HCT116 (cell line): Measurements from ENCODE around the gene CERS2. TPM values are rescaled to one million over a fixed set of nuclear protein-coding genes. Genes with fewer than 3 reads are reported as not detected.

Experiments used
- ATAC-seq: fragments of 200-7000 bp; cut with Tn5 transposase; 2 replicates; pipeline ENCODE4 v1.9.1; 2020; ENCODE audit warnings: mild to moderate bottlenecking, moderate library complexity
- BruUV-seq: library from RNA; stranded (reverse); fragments of 400-500 nt; replicated peaks from 2 replicates; lab custom pipeline; 2021; lab: Mats Ljungman, UMichigan
- CTCF ChIA-PET: fragments of 300-600 bp; sonication (Branson Sonifier 250); formaldehyde crosslinking; loops from one replicate; lab custom pipeline; 2021; ENCODE audit warnings: antibody characterized with exemption; lab: Charles Lee
- POLR2A ChIA-PET: fragments of 300-600, 350-600 bp; sonication (Branson Sonifier 250); formaldehyde crosslinking; loops from one replicate; lab custom pipeline; 2021; ENCODE audit warnings: antibody characterized with exemption; lab: Charles Lee
- RAD21 ChIA-PET, 2 experiments: fragments of 300-600 bp; sonication (Branson Sonifier 250); formaldehyde crosslinking; loops; one replicate each; lab custom pipeline; 2023; ENCODE audit warnings: low total read pairs in 2 of 2; ENCODE audit not compliant: uncharacterized antibody in 2 of 2, unreplicated experiment in 2 of 2, low non-redundant PET in 1 of 2; lab: Charles Lee
- DNase-seq: peaks from one replicate; pipeline ENCODE4 v3.0.0-alpha.2; 2010; ENCODE audit warnings: low read depth, low spot score
- H2AFZ ChIP-seq: fragments of 200-600 bp; shearing (Covaris generic), sonication (generic); 2 replicates; pipeline ENCODE4 v1.6.1; 2017; ENCODE audit warnings: low read depth, mixed run types, mixed read lengths, antibody characterized with exemption, low read length; ENCODE audit not compliant: poor library complexity, severe bottlenecking
- H3K27ac ChIP-seq: 2 replicates; pipeline ENCODE4 v1.5.1; 2012; ENCODE audit warnings: low read depth, low read length
- H3K27me3 ChIP-seq: fragments of 200-600 bp; sonication (generic); 2 replicates; pipeline ENCODE4 v1.6.1; 2016; ENCODE audit warnings: mixed run types, low read length, mixed read lengths; ENCODE audit not compliant: insufficient read depth
- H3K36me3 ChIP-seq, 2 experiments: fragments of 200-500 bp in 1 of 2; fragments of 200-600 bp in 1 of 2; sonication (Bioruptor generic) in 1 of 2; sonication (generic) in 1 of 2; 2 replicates each; pipeline versions ENCODE4 v1.5.1 to v1.6.1; 2014 to 2016; ENCODE audit warnings: low read length in 2 of 2, inconsistent platforms in 1 of 2, mixed read lengths in 1 of 2, mixed run types in 1 of 2; ENCODE audit not compliant: insufficient read depth in 2 of 2, control insufficient read depth in 1 of 2
- H3K4me1 ChIP-seq, 2 experiments: fragments of 200-600 bp in 1 of 2; sonication (generic) in 1 of 2; 2 replicates each; pipeline versions ENCODE4 v1.5.1 to v1.6.1; 2012 to 2017; ENCODE audit warnings: low read length in 2 of 2, inconsistent platforms in 1 of 2, mild to moderate bottlenecking in 1 of 2, mixed read lengths in 1 of 2, mixed run types in 1 of 2, moderate library complexity in 1 of 2; ENCODE audit not compliant: insufficient read depth in 2 of 2, control insufficient read depth in 1 of 2
- H3K4me2 ChIP-seq: fragments of 200-600 bp; sonication (generic); 2 replicates; pipeline ENCODE4 v1.6.1; 2017; ENCODE audit warnings: mixed run types, low read length, mixed read lengths
- H3K4me3 ChIP-seq, 2 experiments: fragments of 200-600 bp in 1 of 2; sonication (generic) in 1 of 2; replicated peaks in 1 of 2; 2 replicates each; pipeline ENCODE4 v1.5.1; 2011 to 2016; ENCODE audit warnings: low read length in 2 of 2, control low read depth in 1 of 2, low read depth in 1 of 2, mild to moderate bottlenecking in 1 of 2, mixed read lengths in 1 of 2, mixed run types in 1 of 2
- H3K79me2 ChIP-seq: fragments of 200-600 bp; sonication (generic); 2 replicates; pipeline ENCODE4 v1.6.1; 2017; ENCODE audit warnings: mild to moderate bottlenecking, mixed run types, low read length, moderate library complexity, mixed read lengths; ENCODE audit not compliant: insufficient read depth
- H3K9ac ChIP-seq: fragments of 200-600 bp; sonication (generic); 2 replicates; pipeline ENCODE4 v1.6.1; 2016; ENCODE audit warnings: low read length, mixed read lengths
- H3K9me2 ChIP-seq: fragments of 200-600 bp; sonication (generic), shearing (Covaris generic); 2 replicates; pipeline ENCODE4 v1.6.1; 2017; ENCODE audit warnings: mixed run types, mild to moderate bottlenecking, moderate library complexity; ENCODE audit not compliant: insufficient read depth
- H3K9me3 ChIP-seq, 2 experiments: fragments of 200-500 bp in 1 of 2; fragments of 200-600 bp in 1 of 2; sonication (Bioruptor generic) in 1 of 2; sonication (generic) in 1 of 2; 2 replicates each; pipeline ENCODE4 v1.6.1; 2014 to 2017; ENCODE audit warnings: low read length in 2 of 2, mixed read lengths in 2 of 2, inconsistent platforms in 1 of 2, low read depth in 1 of 2, mild to moderate bottlenecking in 1 of 2, mixed run types in 1 of 2, moderate library complexity in 1 of 2; ENCODE audit not compliant: control insufficient read depth in 1 of 2, insufficient read depth in 1 of 2
- H4K20me1 ChIP-seq: fragments of 200-600 bp; sonication (generic), shearing (Covaris generic); 2 replicates; pipeline ENCODE4 v1.6.1; 2017; ENCODE audit warnings: mixed run types, mild to moderate bottlenecking, moderate library complexity; ENCODE audit not compliant: insufficient read depth
- ATF3 ChIP-seq: IDR thresholded peaks from 2 replicates; pipeline ENCODE4 v1.6.1; 2012
- CBX3 ChIP-seq: IDR thresholded peaks from 2 replicates; pipeline ENCODE4 v1.6.1; 2012; ENCODE audit warnings: low read depth
- CEBPB ChIP-seq: IDR thresholded peaks from 2 replicates; pipeline ENCODE4 v1.6.1; 2012; ENCODE audit warnings: low read depth
- ELF1 ChIP-seq: IDR thresholded peaks from 2 replicates; pipeline ENCODE4 v1.6.1; 2012; ENCODE audit warnings: low read depth, borderline replicate concordance
- EZH2 ChIP-seq: fragments of 200-600 bp; sonication (generic); IDR thresholded peaks from 2 replicates; pipeline ENCODE4 v1.6.1; 2017; ENCODE audit warnings: antibody characterized with exemption, mixed run types
- FOSL1 ChIP-seq: IDR thresholded peaks from 2 replicates; pipeline ENCODE4 v1.6.1; 2012; ENCODE audit warnings: low read depth
- MAX ChIP-seq: IDR thresholded peaks from 2 replicates; pipeline ENCODE4 v1.6.1; 2012
- POLR2A ChIP-seq: IDR thresholded peaks from 2 replicates; pipeline ENCODE4 v1.7.0; 2011; ENCODE audit warnings: borderline replicate concordance; ENCODE audit not compliant: insufficient read depth, insufficient read length; ENCODE audit errors: extremely low read depth
- POLR2AphosphoS5 ChIP-seq: IDR thresholded peaks from 2 replicates; pipeline ENCODE4 v1.6.1; 2011; ENCODE audit warnings: mild to moderate bottlenecking, low read depth, low read length, moderate library complexity
- RAD21 ChIP-seq: IDR thresholded peaks from 2 replicates; pipeline ENCODE4 v1.6.1; 2012; ENCODE audit warnings: low read depth, mild to moderate bottlenecking
- SIN3A ChIP-seq: IDR thresholded peaks from 2 replicates; pipeline ENCODE4 v1.6.1; 2012; ENCODE audit warnings: low read depth
- SP1 ChIP-seq: IDR thresholded peaks from 2 replicates; pipeline ENCODE4 v1.6.1; 2012; ENCODE audit warnings: low read depth
- SRF ChIP-seq: IDR thresholded peaks from 2 replicates; pipeline ENCODE4 v1.6.1; 2012; ENCODE audit warnings: low read depth
- TCF7L2 ChIP-seq: IDR thresholded peaks from 2 replicates; pipeline ENCODE4 v1.7.0; 2011; ENCODE audit warnings: borderline replicate concordance, inconsistent platforms; ENCODE audit not compliant: insufficient read depth, insufficient read length; ENCODE audit errors: extremely low read depth
- YY1 ChIP-seq: IDR thresholded peaks from 2 replicates; pipeline ENCODE4 v1.6.1; 2011; ENCODE audit warnings: low read length, low read depth, moderate library complexity, mild to moderate bottlenecking; ENCODE audit not compliant: insufficient replicate concordance; ENCODE audit errors: extremely low read depth
- ZFX ChIP-seq: fragments of 450-650 bp; IDR thresholded peaks from 2 replicates; pipeline ENCODE4 v1.6.1; 2017
- intact Hi-C: fragments of 100-400 bp; cut with micrococcal nuclease; formaldehyde crosslinking; loops from 2 replicates; pipeline ENCODE4 v1.10.0; 2022
- total RNA-seq: library from RNA; stranded (reverse); gene quantifications from one replicate; pipeline ENCODE4 v1.2.1, GENCODE V29; 2021; ENCODE audit not compliant: unreplicated experiment
- TF ChIP-seq, protein P1 (sequence below): IDR thresholded peaks from 2 replicates; pipeline ENCODE4 v1.6.1; 2011; ENCODE audit warnings: mild to moderate bottlenecking, low read length, moderate library complexity; ENCODE audit not compliant: insufficient replicate concordance; ENCODE audit errors: extremely low read depth
- TF ChIP-seq, protein P2 (sequence below): IDR thresholded peaks from 2 replicates; pipeline ENCODE4 v1.6.1; 2012; ENCODE audit warnings: low read depth

CERS2 gene
- total RNA-seq, 1 experiment from 2014 or later, result 218 TPM

DNA sequence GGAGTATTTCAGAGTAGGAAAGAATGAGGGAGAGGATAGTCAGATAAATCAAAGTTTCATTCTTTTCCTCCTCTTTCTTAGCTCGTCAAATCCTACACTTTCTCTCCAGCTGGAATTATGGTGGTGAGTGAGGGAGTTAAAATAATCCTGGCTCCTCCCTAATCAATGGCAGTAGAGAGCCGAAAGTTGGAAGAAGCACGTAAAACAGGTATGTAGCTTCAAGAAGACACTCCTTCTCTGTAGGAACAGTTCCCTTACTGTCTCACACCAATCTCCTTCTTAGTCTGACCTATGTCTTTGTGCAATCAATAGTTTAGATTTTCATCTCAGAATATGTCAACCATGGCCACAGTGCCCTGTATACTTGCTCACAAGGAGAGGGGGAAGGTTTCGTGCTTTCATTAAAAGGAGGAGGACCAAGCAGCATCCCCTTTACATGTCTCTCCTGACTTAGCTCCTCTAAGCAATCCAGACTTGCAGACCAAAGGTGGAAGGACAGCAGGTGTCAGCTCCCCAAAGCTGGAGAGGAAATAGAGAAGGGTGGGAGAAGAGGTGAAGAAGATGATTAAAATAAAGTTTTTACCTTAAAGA is 31.2 kb upstream of the CERS2 start:
- Histone ChIP-seq H3K4me2 (no peak overlapping the region), H2AFZ (no peak overlapping the region), H3K27ac (0 out of 2 replicates have a peak overlapping the region, but pooled peaks have one; percentile 41), H3K36me3 (no peaks in the 10 kb centered on the region), H3K9ac (no peak overlapping the region), H3K4me1 (peaks cover 13 to 35% of the 10 kb centered on the region in 2 experiments; a peak in 3 of 4 replicates), H3K79me2 (peaks cover 16% of the 10 kb centered on the region), H3K27me3 (no peaks in the 10 kb centered on the region), H3K9me2 (no peaks in the 10 kb centered on the region), H3K9me3 (no peaks in the 10 kb centered on the region), H4K20me1 (no peaks in the 10 kb centered on the region), H3K4me3 (no peak overlapping the region)
- RAD21 ChIA-PET, result interaction anchor here (0.6 kb wide), 2 partner anchors 49 to 129 kb away, joined by 3 read pairs; partner anchors contain the start of gene ARNT (in 1 of the 2)
- DNase-seq, result no peak
- no peak for ATAC-seq
- POLR2A ChIA-PET, result interaction anchor here (1.4 to 1.9 kb wide), 2 partner anchors 10 to 25 kb away, joined by 4 to 5 read pairs; no protein-coding TSS in a partner anchor
- CTCF ChIA-PET, result interaction anchor here (1.1 to 2.8 kb wide), 5 partner anchors 10 to 750 kb away, joined by 3 to 24 read pairs (median 4); no protein-coding TSS in a partner anchor
- intact Hi-C loops, result loop anchor here (5.0 kb wide), 1 partner anchor 444 kb away; no protein-coding TSS in a partner anchor
- TF ChIP-seq YY1, result no peak
- TF ChIP-seq POLR2A, result no peak
- no peak for TF ChIP-seq ATF3
- no peak for TF ChIP-seq SIN3A
- TF ChIP-seq RAD21, result no peak
- TF ChIP-seq SRF, result no peak
- no peak for TF ChIP-seq CEBPB
- no peak for TF ChIP-seq ELF1
- no peak for TF ChIP-seq POLR2AphosphoS5
- no peak for TF ChIP-seq TCF7L2
- TF ChIP-seq CBX3, result no peak
- TF ChIP-seq ZFX, result no peak
- no peak for TF ChIP-seq MAX
- no peak for TF ChIP-seq EZH2
- no peak for TF ChIP-seq SP1
- no peak for TF ChIP-seq FOSL1
- TF ChIP-seq, protein P1, sequence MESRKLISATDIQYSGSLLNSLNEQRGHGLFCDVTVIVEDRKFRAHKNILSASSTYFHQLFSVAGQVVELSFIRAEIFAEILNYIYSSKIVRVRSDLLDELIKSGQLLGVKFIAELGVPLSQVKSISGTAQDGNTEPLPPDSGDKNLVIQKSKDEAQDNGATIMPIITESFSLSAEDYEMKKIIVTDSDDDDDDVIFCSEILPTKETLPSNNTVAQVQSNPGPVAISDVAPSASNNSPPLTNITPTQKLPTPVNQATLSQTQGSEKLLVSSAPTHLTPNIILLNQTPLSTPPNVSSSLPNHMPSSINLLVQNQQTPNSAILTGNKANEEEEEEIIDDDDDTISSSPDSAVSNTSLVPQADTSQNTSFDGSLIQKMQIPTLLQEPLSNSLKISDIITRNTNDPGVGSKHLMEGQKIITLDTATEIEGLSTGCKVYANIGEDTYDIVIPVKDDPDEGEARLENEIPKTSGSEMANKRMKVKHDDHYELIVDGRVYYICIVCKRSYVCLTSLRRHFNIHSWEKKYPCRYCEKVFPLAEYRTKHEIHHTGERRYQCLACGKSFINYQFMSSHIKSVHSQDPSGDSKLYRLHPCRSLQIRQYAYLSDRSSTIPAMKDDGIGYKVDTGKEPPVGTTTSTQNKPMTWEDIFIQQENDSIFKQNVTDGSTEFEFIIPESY, result no peak
- TF ChIP-seq, protein P2, sequence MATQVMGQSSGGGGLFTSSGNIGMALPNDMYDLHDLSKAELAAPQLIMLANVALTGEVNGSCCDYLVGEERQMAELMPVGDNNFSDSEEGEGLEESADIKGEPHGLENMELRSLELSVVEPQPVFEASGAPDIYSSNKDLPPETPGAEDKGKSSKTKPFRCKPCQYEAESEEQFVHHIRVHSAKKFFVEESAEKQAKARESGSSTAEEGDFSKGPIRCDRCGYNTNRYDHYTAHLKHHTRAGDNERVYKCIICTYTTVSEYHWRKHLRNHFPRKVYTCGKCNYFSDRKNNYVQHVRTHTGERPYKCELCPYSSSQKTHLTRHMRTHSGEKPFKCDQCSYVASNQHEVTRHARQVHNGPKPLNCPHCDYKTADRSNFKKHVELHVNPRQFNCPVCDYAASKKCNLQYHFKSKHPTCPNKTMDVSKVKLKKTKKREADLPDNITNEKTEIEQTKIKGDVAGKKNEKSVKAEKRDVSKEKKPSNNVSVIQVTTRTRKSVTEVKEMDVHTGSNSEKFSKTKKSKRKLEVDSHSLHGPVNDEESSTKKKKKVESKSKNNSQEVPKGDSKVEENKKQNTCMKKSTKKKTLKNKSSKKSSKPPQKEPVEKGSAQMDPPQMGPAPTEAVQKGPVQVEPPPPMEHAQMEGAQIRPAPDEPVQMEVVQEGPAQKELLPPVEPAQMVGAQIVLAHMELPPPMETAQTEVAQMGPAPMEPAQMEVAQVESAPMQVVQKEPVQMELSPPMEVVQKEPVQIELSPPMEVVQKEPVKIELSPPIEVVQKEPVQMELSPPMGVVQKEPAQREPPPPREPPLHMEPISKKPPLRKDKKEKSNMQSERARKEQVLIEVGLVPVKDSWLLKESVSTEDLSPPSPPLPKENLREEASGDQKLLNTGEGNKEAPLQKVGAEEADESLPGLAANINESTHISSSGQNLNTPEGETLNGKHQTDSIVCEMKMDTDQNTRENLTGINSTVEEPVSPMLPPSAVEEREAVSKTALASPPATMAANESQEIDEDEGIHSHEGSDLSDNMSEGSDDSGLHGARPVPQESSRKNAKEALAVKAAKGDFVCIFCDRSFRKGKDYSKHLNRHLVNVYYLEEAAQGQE, result no peak
- no TSS peak for BruUV-seq
